Mesothelial cell of epicardium (in vitro differentiated cells): Measurements from ENCODE around the gene SLC47A1. TPM values are rescaled to one million over a fixed set of nuclear protein-coding genes. Genes with fewer than 3 reads are reported as not detected.

Experiments used
- DNase-seq, 2 experiments: peaks; one replicate each; pipeline ENCODE4 v3.0.0; 2021; ENCODE audit warnings: low spot score in 2 of 2; ENCODE audit not compliant: unreplicated experiment in 2 of 2
- H3K27ac Mint-ChIP-seq: 2 replicates; pipeline ENCODE4 v1.8.0; 2021; ENCODE audit warnings: mixed read lengths
- H3K27me3 Mint-ChIP-seq: 2 replicates; pipeline ENCODE4 v1.8.0; 2021; ENCODE audit warnings: low read depth, mixed read lengths
- H3K36me3 Mint-ChIP-seq: 2 replicates; pipeline ENCODE4 v1.8.0; 2021; ENCODE audit warnings: mixed read lengths
- H3K4me1 Mint-ChIP-seq: 2 replicates; pipeline ENCODE4 v1.8.0; 2021; ENCODE audit warnings: mixed read lengths
- H3K4me3 Mint-ChIP-seq: 2 replicates; pipeline ENCODE4 v1.8.0; 2021; ENCODE audit warnings: mild to moderate bottlenecking, moderate library complexity, mixed read lengths
- H3K9me3 Mint-ChIP-seq: 2 replicates; pipeline ENCODE4 v1.8.0; 2021; ENCODE audit warnings: mixed read lengths
- CTCF ChIP-seq: fragments of 200-600 bp; sonication (generic); IDR thresholded peaks from one replicate; pipeline ENCODE4 v1.5.0; 2021; ENCODE audit warnings: antibody characterized with exemption; ENCODE audit not compliant: unreplicated experiment
- total RNA-seq: library from RNA; stranded (reverse); gene quantifications from 3 replicates; pipeline ENCODE4 v1.2.1, GENCODE V29; 2021

The SLC47A1 gene
- total RNA-seq, 1 donor from 2014 or later = 9.2 TPM

DNA sequence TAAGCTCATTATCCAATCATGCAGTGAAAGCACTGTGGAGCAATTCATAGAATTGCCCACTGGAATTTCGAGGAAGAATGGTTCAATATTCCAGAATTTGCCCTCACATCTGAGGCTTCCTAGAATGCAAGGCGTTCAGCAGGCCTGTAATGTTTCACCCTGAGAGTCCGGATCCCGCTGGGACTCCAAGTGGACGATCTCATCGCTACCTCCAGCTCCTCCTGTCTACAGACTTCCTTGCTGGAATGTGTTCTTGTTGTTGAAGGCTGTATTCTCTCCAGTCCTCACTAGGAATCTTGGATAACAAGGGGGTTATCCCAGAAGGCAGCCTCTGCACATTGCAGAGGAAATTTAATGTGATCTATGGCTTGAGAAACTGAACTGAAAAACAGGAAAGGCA lies 7.8 kb downstream of the SLC47A1 start:
- H3K4me1 Mint-ChIP-seq = no peaks in the 10 kb centered on the region
- no peaks in the 10 kb centered on the region for H3K9me3 Mint-ChIP-seq
- no peaks in the 10 kb centered on the region for H3K36me3 Mint-ChIP-seq
- DNase-seq = no peak
- no peak overlapping the region for H3K27ac Mint-ChIP-seq
- H3K27me3 Mint-ChIP-seq = peaks cover 7% of the 10 kb centered on the region
- H3K4me3 Mint-ChIP-seq = no peak overlapping the region
- no peak for TF ChIP-seq CTCF

GRCh38 chr17:19542247-19542646 lies 8.6 kb downstream of the SLC47A1 start:
- TF ChIP-seq CTCF = no peak
- Mint-ChIP-seq H3K4me3 (no peak overlapping the region), H3K9me3 (no peaks in the 10 kb centered on the region), H3K36me3 (no peaks in the 10 kb centered on the region), H3K27me3 (peaks cover under 1% of the 10 kb centered on the region), H3K4me1 (no peaks in the 10 kb centered on the region), H3K27ac (no peak overlapping the region)
- DNase-seq = no peak

- no peaks in the 10 kb centered on the region for H3K27me3 Mint-ChIP-seq
- TF ChIP-seq CTCF = no peak
- H3K4me3 Mint-ChIP-seq = no peak overlapping the region
- DNase-seq = no peak
- no peaks in the 10 kb centered on the region for H3K36me3 Mint-ChIP-seq
- H3K4me1 Mint-ChIP-seq = no peaks in the 10 kb centered on the region
- H3K27ac Mint-ChIP-seq = no peak overlapping the region
- no peaks in the 10 kb centered on the region for H3K9me3 Mint-ChIP-seq
Measured at GRCh38 chr17:19544366-19544765, 10.7 kb downstream of the SLC47A1 start.

DNA sequence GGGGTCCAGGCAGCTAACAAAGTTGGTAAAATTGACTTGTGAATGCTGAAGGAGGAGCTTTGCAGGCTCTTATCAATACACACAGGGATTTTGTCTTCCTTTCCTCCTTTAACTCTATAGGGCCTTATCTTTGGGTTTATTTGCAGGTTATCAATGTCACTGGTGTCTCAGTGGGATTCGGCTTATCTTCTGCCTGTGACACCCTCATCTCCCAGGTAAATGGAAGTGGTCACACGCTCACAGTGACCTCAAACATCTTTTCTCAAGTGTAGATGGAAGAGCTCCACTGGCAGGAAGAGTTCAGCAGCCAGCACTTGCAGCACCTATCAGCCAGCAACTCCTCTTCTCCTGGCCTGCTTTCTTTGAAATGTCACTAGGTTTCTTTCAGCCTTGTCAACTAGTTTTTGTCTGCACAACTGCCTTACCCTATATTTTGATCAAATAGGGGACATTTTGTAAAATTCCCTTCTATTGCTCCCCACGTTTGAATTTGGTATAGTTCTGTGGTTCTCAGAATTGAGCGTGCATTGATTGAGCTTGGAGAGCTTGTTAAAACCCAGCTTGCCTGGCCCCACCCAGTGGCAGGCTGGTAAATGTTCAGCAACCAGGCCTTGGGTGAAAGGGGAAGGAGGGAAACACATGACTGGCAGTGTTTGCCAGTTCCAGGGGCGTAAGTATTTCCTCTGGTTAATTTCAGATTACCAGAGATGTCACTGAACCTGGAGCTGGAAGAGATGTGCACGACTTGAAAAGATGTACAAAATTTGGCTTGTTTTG lies 12.8 kb downstream of the SLC47A1 start:
- H3K4me1 Mint-ChIP-seq = no peaks in the 10 kb centered on the region
- no peak for TF ChIP-seq CTCF
- H3K27ac Mint-ChIP-seq = no peak overlapping the region
- no peaks in the 10 kb centered on the region for H3K36me3 Mint-ChIP-seq
- no peak overlapping the region for H3K4me3 Mint-ChIP-seq
- no peak for DNase-seq
- H3K27me3 Mint-ChIP-seq = no peaks in the 10 kb centered on the region
- no peaks in the 10 kb centered on the region for H3K9me3 Mint-ChIP-seq

DNA sequence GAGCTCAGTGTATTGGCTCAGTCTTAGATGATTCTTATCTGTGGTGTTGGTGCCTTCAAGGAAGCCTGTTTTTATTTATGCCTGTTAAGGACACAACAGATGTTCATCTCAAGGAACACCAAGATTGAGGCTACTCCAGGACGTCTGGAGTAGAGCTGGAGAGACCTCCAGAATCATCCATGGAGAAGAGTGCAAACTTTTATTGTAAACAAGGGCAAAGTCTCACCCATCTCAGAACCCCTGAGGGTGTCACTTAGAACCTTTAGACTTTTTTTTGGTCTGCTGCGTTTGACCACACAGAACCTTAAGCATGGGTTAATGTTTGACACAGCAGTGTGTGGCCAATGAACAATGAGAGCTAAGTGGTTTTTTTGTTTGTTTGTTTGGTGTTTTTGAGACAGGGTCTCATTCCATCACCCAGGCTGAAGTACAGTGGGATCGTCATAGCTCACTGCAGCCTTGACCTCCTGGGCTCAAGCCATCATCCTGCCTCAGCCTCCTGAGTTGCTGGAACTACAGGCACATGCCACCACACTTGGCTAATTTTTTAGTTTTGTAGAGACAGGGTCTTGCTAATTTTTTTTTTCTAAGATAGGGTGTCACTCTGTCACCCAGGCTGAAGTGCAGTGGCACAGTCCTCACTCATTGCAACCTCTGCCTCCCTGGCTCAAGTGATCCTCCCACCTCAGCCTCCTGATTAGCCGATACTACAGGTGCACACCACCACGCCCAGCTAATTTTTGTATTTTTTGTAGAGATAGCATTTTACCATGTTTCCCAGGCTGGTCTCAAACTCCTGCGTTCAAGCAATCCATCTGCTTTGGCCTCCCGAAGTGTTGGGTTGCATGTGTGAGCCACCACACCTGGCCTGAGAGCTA lies 16.3 kb downstream of the SLC47A1 start:
- H3K4me1 Mint-ChIP-seq = peaks cover 3% of the 10 kb centered on the region
- H3K27ac Mint-ChIP-seq = no peak overlapping the region
- peaks cover 2% of the 10 kb centered on the region for H3K27me3 Mint-ChIP-seq
- no peaks in the 10 kb centered on the region for H3K9me3 Mint-ChIP-seq
- DNase-seq = no peak
- H3K36me3 Mint-ChIP-seq = no peaks in the 10 kb centered on the region
- no peak overlapping the region for H3K4me3 Mint-ChIP-seq
- no peak for TF ChIP-seq CTCF
